ENCODE results near the gene STK10.

DNA sequence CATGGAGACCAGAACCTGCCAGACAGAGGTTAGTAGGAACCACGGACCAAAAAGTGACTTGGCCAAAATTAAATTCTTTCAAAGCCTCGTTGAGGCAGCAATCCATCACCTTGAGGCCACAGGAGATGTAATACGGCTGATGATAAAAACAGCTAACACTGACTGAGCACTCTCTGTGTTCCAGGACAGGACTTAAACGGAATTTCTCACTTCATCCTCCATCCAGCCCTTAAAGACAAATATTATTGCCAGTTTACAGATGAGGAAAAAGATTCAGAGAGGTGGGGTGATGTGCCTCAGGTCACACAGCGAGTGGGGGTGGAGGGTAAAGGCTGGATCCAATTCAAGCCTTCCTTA lies 25.1 kb downstream of the STK10 start:
- TF ChIP-seq, protein P1, sequence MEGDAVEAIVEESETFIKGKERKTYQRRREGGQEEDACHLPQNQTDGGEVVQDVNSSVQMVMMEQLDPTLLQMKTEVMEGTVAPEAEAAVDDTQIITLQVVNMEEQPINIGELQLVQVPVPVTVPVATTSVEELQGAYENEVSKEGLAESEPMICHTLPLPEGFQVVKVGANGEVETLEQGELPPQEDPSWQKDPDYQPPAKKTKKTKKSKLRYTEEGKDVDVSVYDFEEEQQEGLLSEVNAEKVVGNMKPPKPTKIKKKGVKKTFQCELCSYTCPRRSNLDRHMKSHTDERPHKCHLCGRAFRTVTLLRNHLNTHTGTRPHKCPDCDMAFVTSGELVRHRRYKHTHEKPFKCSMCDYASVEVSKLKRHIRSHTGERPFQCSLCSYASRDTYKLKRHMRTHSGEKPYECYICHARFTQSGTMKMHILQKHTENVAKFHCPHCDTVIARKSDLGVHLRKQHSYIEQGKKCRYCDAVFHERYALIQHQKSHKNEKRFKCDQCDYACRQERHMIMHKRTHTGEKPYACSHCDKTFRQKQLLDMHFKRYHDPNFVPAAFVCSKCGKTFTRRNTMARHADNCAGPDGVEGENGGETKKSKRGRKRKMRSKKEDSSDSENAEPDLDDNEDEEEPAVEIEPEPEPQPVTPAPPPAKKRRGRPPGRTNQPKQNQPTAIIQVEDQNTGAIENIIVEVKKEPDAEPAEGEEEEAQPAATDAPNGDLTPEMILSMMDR (conservative IDR thresholded peaks at IDR 0.05) = no peak
- no peak for TF ChIP-seq ZFX (IDR thresholded peaks at IDR 0.05)
